Muscle of back (tissue), 11 donors: ENCODE results near the gene LEMD1. TPM values are rescaled to one million over a fixed set of nuclear protein-coding genes. Genes with fewer than 3 reads are reported as not detected.
"Not testable (repeated sequence)": the region's sequence is repeated elsewhere in the genome, so short reads cannot be mapped to it uniquely, and the experiment has no call there.

Experiments
- DNase-seq, 3 donors: peaks; one replicate each; pipeline versions ENCODE4 v3.0.0 to v3.0.0-alpha.2; 2013
- polyA plus RNA-seq, 10 donors: library from polyadenylated mRNA; unstranded; fragments of 120-200 nt; gene quantifications; one replicate each; pipeline ENCODE4 v1.2.1, GENCODE V29; 2013; ENCODE audit not compliant: insufficient read length in 10 of 10

Gene LEMD1
- polyA plus RNA-seq, 10 donors: not detected

GRCh38 chr1:205447457-205448341 lies 25.8 kb upstream of the LEMD1 start:
- DNase-seq: no peak

- DNase-seq: no peak
Observed at GRCh38 chr1:205446828-205447227, 25.0 kb upstream of the LEMD1 start.

DNA sequence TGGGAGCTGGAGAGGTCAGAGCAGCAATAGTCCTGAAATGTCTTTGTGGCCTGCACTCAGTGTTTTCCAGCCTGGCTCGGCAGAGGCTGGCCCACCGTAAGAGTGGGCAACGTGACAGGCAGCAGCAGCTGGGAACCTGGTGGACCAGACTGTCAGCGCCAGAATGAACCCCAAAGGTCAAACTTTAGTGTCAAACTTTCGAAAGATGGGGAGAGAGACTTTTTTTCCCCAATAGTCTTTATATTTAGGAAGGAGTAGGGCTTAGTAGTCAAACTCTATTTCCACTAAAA lies 23.7 kb upstream of the LEMD1 start:
- DNase-seq: no peak

GRCh38 chr1:205444931-205445645 lies 23.2 kb upstream of the LEMD1 start:
- peak in 2 of 3 donors; percentile 37 to 69 for DNase-seq

GRCh38 chr1:205444300-205444930 lies 22.6 kb upstream of the LEMD1 start:
- DNase-seq: no peak

DNA sequence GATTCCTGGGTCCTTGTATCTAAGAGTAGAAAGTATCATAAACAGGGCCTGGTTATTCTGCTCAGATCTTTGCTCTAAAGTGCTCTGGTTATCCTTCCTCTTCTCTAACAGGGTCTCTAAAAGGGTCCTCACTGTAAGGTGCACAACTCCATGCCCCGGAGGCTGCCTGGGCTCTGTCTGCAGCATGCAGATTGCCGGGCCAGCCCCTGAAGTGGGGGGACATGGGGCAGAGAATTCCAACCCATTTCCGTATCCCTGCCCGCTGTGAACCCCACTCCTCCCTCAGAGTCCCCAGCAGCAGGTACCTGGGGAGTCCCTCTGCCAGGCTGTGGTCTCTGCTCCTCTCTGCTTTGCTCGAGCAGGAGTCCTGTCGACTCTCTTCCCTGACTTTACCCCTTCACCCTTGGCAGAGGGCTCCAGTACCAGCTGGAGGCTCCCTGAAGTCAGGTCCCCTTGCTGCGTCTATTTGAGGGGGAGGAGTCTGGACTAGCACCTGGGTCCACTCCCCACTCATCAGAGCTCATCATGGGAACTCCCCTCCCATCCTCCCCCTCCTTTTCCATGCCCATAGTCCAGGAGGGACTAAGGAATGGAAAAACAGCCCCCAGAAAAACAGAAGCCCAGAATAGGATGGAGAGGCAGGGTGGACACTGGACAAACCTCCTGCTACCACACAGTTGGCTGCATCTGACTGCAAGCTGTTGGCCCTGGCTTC lies 21.9 kb upstream of the LEMD1 start:
- DNase-seq: no peak

DNA sequence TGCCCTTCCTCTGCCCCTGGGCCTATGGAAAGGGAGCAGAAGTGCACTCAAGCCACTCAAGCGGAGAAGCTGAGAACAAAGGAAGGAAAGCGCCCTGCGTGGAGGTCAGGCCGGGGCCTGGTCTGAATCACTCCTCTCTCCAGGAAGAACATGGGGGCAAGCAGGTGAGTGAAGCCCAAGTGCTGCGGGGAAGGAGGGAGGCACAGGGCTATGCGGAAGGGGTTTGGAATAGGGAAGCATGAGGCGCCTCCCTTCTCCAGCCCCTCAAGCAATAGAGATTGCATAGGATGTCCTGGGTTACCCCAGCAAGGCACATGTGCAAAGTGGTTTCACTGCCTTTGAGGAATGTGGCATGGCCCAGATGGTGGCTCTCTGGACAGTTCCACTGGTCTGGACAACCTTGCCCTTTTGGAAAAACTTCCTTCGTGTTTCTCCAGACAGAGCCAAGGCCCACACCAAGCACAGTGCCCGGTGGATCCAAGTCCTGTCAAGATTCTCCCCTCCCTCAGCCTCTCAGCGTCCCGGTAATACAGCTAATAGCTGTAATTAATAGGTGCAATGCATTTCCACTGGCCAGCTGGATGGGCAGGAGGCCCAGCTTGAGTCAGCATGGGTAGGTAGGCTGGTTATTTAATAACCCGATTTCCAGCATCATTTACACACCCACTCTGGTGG lies 20.3 kb upstream of the LEMD1 start:
- no peak for DNase-seq

GRCh38 chr1:205441716-205442050 lies 19.8 kb upstream of the LEMD1 start:
- no peak for DNase-seq

DNA sequence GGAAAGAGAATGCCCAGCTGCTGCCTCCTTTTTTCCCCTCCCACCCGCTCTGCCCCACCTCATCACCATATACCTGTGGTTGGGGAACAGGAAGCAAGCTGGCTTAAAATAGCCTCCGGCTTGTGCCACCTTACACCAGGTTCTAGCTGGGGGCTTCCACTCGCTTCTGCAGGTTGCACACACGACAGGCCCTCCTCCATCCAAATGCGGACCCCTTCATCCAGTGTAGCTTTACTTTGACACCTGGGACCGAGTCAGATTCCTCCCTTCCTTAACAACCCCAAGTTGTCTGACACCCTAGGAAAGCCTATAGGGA lies 19.4 kb upstream of the LEMD1 start:
- no peak for DNase-seq

GRCh38 chr1:205440476-205441317 lies 18.8 kb upstream of the LEMD1 start:
- peak in 1 of 3 donors; percentile 46 for DNase-seq

- no peak for DNase-seq
Observed at GRCh38 chr1:205440121-205440475, 18.2 kb upstream of the LEMD1 start.

DNA sequence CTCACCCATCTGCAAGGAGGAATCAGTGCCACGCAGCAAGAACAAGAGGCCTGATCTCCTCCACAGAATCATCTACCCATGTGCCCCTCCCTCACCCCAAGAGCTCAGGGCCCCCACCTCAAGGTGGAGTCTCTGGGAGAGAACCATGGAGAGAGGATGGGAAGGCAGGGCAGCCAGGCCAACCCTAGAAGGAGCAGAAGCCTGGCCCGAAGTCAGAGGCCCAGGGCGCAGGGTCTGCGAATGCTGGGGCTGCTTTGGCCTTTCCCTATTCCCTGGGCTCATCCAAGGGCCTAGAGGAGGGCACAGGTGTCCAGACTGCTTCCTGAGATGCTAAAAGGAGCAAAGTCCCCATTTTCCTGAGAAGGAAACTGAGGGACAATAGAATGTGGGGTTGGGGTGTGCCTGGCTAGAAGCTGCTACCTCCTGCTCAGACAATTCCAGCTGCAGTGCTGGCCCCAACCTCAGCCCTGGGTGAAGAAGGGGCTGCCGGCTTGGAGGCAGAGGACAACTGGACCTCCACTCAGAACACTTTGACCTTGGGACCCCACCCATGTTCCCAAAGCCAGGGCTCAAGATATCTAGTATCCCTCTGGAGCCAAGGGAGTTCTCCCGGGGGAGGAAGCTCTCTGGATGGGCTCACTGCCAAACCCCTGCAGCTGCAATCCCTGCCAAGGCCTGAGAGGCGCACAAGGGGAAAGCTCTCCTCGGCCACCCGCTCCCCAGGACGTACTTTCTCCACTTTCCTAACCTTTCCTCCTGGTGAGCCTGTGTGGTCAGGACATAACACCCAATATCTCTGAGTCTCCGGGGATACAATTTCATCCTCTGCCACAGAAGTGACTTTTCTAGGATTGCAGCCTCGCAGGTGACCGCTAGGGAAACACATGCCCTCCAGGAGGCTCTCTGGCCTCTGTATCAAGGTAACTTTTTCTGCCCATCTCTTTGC lies 16.6 kb upstream of the LEMD1 start:
- peak; percentile 54 to 83 (median 58) for DNase-seq

- no peak for DNase-seq
Observed at GRCh38 chr1:205437570-205437969, 15.7 kb upstream of the LEMD1 start.

- DNase-seq: no peak
Observed at GRCh38 chr1:205436776-205437410, 15.0 kb upstream of the LEMD1 start.

GRCh38 chr1:205435578-205436573 lies 14.0 kb upstream of the LEMD1 start:
- peak in 1 of 3 donors; percentile 36 for DNase-seq

DNA sequence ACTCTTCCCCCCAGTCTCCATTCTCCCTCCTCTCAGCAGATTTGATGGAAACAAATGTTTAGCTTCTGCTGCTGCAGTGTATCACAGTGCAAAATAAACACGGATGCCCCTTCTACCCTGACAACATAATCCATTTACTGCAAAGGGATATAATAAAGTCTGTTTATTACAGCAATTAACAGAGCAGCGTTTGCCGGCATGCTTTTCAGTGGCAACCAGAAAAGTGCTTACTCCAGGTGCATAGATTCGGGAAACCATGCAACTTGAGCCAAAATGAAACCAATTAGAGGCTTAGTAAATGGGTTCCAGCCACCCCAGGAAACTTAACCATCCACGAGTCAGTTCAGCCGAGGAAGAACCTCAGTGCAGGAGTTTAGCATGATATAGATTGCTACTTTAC lies 12.9 kb upstream of the LEMD1 start:
- no peak for DNase-seq

GRCh38 chr1:205432692-205433091 lies 10.8 kb upstream of the LEMD1 start:
- not testable (repeated sequence) for DNase-seq

DNA sequence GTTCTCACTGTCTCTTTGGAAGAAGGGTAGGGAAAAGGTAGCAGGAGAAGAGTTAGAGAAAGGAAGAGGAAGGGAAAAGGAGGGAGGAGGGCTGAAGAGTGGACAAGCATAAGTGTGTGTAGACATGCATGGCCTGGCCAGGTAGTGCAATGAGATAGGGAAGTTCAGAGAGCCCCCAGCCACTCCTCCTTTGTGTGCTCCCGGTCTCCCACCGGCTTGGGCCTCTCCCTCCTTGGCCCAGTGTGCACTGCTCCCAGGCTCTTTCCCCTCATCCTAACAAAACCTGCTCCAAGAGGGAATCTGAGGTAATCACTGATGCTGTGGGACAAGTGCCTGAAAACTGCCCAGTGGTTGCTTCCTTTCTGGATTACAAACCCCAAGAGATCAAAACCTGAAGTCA lies 10.3 kb upstream of the LEMD1 start:
- DNase-seq: no peak
